Mucosa of gallbladder (tissue), 1 donor: ENCODE measurements around the gene NME7. TPM values are rescaled to one million over a fixed set of nuclear protein-coding genes. Genes with fewer than 3 reads are reported as not detected.
"Not testable (repeated sequence)": the region's sequence is repeated elsewhere in the genome, so short reads cannot be mapped to it uniquely, and the experiment has no call there.

ENCODE experiments used
- DNase-seq: peaks from one replicate; pipeline ENCODE4 v3.0.0-alpha.2; 2020; ENCODE audit warnings: low spot score
- total RNA-seq: library from RNA; stranded (reverse); gene quantifications from one replicate; pipeline ENCODE4 v1.2.1, GENCODE V29; 2021
- donor health status: DM: no; HTN: no; CAD: no.

NME7 gene
- total RNA-seq, 1 donor from 2014 or later, result 18.0 TPM

GRCh38 chr1:169234780-169235179 lies 132.8 kb downstream of the NME7 start:
- DNase-seq, result no peak

GRCh38 chr1:169217636-169218035 lies 150.0 kb downstream of the NME7 start:
- DNase-seq, result no peak

- DNase-seq, result no peak
These were observed 153.0 kb downstream of the NME7 start for GRCh38 chr1:169214598-169214997.

- DNase-seq, result no peak
These were observed 155.5 kb downstream of the NME7 start for GRCh38 chr1:169212088-169212487.

DNA sequence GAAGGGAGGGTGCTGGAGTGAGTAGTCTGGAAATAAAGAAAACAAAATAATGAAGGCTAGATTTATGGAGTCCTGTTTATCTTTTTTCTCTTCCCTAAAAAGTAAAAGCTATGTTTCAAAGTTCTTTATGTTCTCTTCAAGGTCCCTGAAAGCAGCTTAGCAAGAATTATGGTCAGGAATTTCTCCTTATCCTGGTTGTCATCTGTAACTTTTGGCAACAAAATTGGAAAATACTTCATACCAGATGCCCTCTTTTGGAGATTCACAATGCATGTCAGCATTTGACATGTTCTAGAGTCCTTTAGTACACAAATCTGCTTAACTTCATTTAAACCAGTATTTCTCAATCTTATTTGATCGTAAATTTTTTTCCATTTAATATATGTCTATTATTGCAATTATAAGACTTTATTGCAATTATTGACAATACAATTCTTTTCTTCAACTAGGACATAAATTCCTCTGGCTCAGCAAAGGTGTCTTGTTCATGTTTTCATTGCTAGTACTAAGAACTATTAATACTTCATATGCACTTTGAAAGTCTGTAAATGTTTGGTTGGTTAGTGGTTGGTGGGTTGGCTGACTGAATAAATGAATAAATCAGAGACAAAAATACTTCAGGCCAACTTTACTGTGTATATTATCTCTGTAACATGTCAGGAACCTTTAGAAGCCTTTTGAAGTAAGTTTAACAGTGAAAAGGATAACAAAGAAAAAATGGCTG lies 159.6 kb downstream of the NME7 start:
- no peak for DNase-seq

GRCh38 chr1:169204157-169204556 lies 163.4 kb downstream of the NME7 start:
- DNase-seq, result no peak

GRCh38 chr1:169202791-169203665 lies 164.6 kb downstream of the NME7 start:
- no peak for DNase-seq

GRCh38 chr1:169201084-169201619 lies 166.4 kb downstream of the NME7 start:
- no peak for DNase-seq

DNA sequence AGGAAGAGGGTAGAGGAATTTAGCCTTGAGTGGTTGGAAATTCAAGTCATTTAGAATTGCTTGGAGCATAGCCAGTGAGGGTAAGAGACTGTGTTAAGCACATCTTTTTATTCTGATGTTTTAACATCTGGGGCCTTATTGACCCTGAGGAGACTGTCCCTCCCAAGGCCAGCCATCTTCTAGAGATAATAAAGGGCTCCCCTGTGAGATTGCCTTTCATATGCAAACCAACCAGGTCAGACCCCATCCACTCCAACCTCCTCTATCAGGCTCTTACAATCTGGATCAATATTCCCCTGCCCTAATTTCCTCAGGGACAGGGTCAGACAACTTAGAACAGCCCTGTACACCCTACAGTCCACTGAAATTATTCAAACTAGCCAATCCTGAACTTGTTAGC lies 167.3 kb downstream of the NME7 start:
- no peak for DNase-seq

DNA sequence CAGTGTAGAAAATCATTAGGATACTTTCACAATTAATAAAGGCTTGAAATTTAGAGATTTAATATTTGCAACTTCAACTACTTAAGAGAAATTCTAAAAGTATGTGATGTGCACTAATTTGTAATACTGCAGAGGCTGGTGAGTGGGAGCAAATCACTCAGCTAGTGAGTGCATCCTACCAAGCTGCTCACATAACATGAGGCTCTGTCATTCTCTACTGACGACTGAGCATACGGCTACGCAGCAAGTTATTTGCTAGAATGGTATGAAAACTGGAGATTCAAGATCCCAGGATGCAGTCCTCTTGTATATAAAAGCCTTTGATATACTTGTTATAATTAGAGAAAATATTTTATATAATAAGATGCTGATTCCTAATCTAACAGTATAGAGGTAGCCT lies 171.0 kb downstream of the NME7 start:
- DNase-seq, result no peak

DNA sequence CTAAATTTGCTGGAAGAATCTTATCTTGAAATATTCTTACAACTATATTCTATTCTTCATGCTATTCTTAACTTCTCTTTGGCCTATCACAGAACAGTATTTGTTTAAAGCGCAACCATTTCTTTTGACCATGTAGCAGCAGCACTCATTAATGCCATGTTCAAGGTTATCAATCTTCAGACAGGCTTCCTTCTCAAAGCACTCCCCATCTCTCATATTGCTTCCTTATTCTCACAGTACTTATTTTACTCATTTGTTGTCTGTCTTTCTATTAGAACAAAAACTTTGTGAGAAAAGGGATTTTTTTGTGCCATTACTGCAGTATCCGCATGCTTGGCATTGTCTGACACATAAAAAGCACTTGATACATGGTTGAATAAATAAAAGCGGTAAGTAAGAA lies 171.4 kb downstream of the NME7 start:
- no peak for DNase-seq

DNA sequence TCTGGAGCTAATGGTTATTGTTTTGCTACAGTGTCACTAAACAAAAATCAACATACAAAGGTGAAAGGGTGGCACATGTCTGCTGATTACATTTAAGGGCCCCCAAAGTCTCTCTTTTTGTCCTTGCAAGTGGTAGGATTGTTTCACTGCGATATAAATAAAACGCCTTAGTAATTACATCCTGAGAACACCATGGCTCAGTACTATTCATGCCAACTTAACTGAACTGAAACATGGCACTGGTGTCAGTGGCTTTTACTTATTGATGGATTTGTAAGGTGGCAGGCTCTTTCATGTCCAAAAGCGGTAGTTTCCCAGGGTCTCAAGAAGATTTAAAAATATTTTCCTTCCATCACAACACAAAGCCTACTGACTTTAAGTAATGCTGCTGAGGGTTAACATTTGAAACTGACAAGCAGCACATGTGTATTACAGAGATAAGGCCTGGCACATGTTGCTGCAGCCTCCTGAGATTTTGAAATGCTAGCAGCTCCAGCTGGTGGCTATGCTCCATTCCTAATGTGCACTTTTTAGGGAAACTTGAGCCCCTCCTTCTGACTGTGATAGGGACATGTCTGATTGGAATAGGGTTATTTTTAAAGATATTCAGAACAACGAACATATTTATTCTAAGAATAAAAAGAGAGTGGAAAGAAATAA lies 174.3 kb downstream of the NME7 start:
- no peak for DNase-seq

DNA sequence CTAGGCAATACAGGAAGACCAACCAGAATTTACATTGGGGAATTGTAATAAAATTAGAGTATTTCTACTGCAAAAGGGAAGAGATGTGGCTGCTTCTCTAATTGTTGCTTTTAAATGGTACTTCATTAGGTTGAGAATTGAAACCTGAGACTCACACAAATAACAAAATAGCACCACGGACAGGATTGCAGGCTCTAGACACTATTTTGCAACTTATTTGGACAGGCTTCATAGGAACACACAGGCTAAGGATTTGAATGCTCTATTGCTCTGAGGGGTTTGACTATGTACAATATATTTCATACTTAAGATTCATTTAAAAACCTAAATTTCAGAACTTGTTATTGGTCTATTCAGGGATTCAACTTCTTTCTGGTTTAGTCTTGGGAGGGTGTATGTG lies 181.5 kb downstream of the NME7 start:
- no peak for DNase-seq

- no peak for DNase-seq
These were observed 182.8 kb downstream of the NME7 start for GRCh38 chr1:169184812-169185211.

- no peak for DNase-seq
These were observed 187.4 kb downstream of the NME7 start for GRCh38 chr1:169180174-169180573.

DNA sequence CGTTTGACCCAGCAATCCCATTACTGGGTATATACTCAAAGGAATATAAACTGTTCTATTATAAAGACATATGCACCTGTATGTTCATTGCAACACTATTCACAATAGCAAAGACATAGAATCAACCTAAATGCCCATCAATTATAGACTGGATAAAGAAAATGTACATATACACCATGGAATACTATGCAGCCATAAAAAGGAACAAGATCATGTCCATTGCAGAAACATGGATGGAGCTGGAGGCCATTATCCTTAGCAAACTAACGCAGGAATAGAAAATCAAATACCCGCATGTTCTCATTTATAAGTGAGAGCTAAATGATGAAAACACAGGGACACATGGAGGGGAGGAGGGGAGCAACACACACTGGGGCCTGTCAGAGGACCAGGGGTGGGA lies 188.2 kb downstream of the NME7 start:
- not testable (repeated sequence) for DNase-seq

DNA sequence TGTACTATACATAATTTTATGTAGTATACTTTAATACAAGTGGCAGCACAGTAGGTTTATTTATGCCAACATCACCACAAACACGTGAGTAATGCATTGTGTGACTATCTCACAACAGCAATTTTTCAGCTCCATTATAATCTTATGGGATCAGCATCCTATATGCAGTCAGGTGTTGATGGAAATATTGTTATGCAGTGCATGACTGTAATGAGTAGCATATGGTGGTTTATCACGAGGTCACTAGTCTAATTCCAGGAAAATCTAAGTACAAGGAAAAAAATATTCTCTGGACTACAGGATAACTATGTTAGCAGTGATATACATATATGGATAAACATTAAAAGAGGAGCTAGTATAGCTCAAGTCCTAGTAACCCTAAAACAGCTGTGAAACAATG lies 192.1 kb downstream of the NME7 start:
- no peak for DNase-seq

- DNase-seq, result no peak
These were observed 204.5 kb downstream of the NME7 start for GRCh38 chr1:169163059-169163458.

DNA sequence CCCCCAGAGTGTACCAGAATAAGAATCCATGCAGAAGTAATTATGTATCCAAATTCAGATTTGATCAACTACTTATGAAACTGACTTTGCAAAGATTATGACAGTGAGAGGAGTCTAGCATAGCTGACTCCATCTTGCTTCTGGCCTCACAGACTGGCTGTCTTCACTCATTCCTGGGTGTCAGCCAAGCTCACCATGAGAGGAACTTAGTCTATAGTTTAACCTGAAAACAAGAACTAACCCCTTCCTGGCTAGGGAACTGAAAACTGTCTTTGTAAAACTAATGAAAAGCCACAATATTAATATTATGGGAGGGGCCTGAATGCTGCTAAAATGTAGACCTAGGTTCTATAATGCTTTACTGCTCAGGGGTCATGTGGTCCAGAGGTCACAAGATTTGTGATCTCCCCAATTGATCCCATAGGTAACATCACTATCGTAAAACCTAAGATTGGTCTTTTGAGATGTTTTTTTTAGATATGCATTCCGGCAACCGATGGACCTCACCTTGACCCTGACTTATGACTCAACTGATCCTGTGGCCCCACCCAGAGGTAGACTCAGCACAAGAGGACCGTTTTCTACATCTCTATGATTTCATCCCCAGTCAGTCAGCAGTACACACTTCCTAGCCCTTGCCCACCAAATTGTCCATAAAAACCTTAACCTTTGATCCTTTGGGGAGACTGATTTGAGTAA lies 206.0 kb downstream of the NME7 start:
- DNase-seq, result no peak

DNA sequence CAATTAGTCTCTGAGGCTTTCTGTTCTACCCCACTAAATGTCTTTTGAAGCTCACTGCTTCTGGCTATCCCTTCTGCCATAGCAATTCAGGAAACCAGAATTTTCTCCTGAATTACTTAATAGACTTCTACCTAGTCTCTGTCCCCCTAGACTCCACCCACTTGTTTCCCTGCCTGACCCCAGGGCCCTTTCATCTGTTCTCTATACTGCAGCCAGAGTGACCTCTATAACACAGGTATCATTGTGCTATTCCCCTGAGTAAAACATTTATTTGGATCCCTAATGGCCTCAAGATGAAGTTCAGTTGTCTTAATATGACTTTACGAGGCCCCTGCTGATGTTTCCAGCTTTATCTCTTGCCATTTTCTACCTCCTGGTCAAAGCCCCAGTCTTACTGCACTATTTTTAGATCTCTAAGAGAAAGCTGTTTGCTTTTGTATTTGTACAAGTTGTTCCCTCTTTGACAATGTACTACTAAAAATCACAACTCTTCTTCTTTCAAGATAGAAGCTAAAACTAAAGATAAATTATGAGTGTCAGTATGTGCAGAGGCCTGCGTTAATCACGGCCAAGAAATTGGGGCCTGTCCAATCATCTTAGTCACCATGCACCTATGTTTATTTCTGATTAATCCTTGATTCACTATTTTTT lies 206.6 kb downstream of the NME7 start:
- no peak for DNase-seq

DNA sequence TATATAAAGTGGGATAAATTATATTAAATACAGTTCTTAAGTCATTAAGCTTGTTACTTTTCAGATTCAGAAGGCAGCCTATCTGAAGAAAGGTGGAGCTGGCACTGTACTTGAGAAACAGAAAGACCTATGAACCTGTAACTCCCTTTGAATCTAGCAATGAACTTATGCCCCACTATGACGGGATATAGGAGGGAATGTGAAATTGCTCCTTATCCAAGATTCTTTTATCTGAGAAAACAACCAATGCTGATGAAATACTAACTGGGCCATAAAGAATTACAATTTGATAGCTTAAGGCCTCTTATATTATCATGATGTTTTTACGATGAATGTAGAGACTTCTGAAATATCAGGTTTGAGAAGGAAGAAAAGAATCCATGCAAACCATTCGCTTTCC lies 211.0 kb downstream of the NME7 start:
- no peak for DNase-seq
